Hematopoietic multipotent progenitor cell treated with erythropoietin and hydrocortisone succinate and interleukin-3 and kit ligand, for 8 days (in vitro differentiated cells): ENCODE measurements around the gene PCSK9.
"Not testable (repeated sequence)": the region's sequence is repeated elsewhere in the genome, so short reads cannot be mapped to it uniquely, and the experiment has no call there.

ENCODE experiments used
- DNase-seq: peaks from one replicate; pipeline ENCODE4 v3.0.0-alpha.2; 2015

PCSK9 gene

GRCh38 chr1:55010194-55010886, 29.0 kb upstream of the PCSK9 start:
- no peak for DNase-seq

GRCh38 chr1:55010887-55011217, 28.5 kb upstream of the PCSK9 start:
- no peak for DNase-seq

- no peak for DNase-seq
Measured at GRCh38 chr1:55012661-55013060, 26.7 kb upstream of the PCSK9 start.

- no peak for DNase-seq
Measured at GRCh38 chr1:55015123-55015522, 24.2 kb upstream of the PCSK9 start.

GRCh38 chr1:55015731-55016620, 23.4 kb upstream of the PCSK9 start:
- no peak for DNase-seq

- no peak for DNase-seq
Measured at GRCh38 chr1:55018395-55018794, 21.0 kb upstream of the PCSK9 start.

- peak; percentile 77 for DNase-seq
Measured at GRCh38 chr1:55021942-55022546, 17.3 kb upstream of the PCSK9 start.

GRCh38 chr1:55024163-55024562, 15.2 kb upstream of the PCSK9 start:
- not testable (repeated sequence) for DNase-seq

- DNase-seq: not testable (repeated sequence)
Measured at GRCh38 chr1:55026682-55027081, 12.7 kb upstream of the PCSK9 start.

- DNase-seq: not testable (repeated sequence)
Measured at GRCh38 chr1:55031098-55031497, 8.2 kb upstream of the PCSK9 start.

GRCh38 chr1:55033265-55033614, 6.1 kb upstream of the PCSK9 start:
- DNase-seq: no peak

GRCh38 chr1:55034476-55035133, 4.7 kb upstream of the PCSK9 start:
- no peak for DNase-seq

- peak; percentile 52 for DNase-seq
Measured at GRCh38 chr1:55035904-55036303, 3.4 kb upstream of the PCSK9 start.

- DNase-seq: no peak
Measured at GRCh38 chr1:55037733-55038551, 1.4 kb upstream of the PCSK9 start.

- no peak for DNase-seq
Measured at GRCh38 chr1:55038552-55038838, 853 bp upstream of the PCSK9 start.

GRCh38 chr1:55038974-55039341, 390 bp upstream of the PCSK9 start:
- no peak for DNase-seq

GRCh38 chr1:55040083-55040932, 960 bp downstream of the PCSK9 start:
- DNase-seq: no peak

- no peak for DNase-seq
Measured at GRCh38 chr1:55040933-55041494, 1.7 kb downstream of the PCSK9 start.

- DNase-seq: no peak
Measured at GRCh38 chr1:55041613-55042012, 2.3 kb downstream of the PCSK9 start.

GRCh38 chr1:55043011-55043410, 3.7 kb downstream of the PCSK9 start:
- DNase-seq: no peak

GRCh38 chr1:55043726-55044125, 4.4 kb downstream of the PCSK9 start:
- no peak for DNase-seq
